ENCODE data around the gene GPATCH11.

The GPATCH11 gene

GRCh38 chr2:37109523-37109922 is 25.2 kb downstream of the GPATCH11 start:
- no peak for DNase-seq

DNA sequence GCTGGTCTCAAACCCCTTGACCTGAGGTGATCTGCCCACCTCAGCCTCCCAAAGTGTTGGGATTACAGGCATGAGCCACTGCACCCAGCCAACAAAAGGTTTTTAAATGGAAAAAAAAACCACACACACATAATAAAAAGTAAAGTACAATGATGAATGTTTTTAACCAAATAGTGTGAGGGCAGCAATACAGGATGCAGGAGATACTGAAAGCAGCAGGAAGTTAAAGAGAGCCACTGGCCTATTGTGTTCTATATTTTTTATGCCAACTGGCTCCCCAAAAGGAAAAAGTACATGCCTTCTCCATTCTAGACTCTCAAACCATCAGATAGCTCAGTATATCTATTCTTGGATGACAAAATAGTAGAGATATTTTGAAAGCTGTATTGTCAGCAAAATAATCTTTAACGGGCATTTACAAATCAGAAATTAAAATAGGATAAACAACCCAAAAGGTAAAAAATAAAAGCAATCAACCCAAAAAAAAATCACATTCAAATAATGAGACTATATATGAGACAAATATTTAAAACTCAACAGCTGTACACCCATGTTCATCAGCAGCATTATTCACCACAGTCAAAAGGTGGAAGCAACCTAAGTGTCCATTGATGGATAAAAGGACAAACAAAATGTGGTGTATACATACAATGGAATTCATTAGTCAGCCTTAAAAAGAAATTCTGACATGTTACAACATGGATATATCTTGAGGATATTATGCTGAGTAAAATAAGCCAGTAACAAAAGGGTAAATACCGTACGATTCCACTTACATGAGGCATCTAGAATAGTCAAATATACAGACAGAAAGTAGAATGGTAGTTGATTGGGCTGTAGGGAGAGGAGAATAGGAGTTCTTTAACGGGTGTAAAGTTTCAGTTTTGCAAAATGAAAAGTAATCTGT is 26.2 kb downstream of the GPATCH11 start:
- no peak for DNase-seq

DNA sequence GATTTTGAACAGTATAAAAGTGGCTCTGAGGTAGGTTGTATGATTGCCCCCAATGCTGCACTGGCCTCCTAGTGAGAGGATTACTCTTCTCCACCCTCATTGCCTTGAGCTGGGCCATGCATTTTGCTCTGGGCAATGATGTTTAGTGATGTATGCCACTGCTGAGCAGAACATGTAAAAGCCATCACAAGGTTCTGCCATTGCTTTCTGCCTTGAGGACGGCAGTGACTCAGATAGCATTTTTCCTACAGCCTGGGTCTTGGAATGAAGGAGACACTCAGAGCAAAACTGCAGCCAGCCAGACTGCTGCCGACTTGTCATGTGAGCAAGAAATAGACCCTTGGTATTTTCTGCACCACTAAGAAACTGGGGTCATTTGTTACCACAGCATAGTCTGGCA is 27.6 kb downstream of the GPATCH11 start:
- DNase-seq = no peak

DNA sequence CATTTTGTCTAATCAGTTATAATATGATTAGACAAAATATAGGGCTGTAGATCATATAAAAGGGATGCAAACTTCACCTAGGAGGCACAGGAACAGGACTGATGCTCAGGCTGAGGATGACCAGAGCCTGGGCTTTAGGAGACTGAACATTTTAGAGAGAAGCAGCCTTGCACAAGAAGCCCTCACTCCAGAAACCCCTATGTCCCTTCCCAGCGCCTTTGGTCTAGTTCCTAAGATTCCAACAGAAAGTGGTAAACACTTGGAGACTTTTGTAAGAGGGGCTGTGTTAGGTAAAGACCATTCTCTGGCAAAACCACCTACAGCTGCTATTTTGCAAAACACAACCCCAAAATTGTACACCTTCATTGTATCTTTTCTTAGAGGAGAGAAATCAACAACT is 33.2 kb downstream of the GPATCH11 start:
- no peak for DNase-seq

DNA sequence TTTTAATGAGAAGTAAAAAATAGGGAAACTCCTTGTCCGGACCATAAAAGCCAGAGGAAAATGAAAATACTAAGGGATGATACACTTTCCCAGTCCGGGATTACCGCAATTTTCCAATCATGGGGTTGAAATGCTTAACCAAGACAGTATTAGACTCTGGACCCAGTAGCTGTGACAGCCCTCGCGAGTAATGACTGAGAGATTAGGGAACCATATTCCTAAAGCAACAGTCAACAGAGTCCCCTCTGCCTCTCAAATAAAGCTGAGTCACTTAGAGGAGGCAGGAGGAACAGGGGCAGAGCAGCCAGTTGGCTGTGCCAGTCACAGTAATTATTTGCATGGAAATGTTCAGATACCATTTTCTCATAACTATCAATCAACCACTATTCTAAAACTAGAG is 34.8 kb downstream of the GPATCH11 start:
- no peak for DNase-seq

DNA sequence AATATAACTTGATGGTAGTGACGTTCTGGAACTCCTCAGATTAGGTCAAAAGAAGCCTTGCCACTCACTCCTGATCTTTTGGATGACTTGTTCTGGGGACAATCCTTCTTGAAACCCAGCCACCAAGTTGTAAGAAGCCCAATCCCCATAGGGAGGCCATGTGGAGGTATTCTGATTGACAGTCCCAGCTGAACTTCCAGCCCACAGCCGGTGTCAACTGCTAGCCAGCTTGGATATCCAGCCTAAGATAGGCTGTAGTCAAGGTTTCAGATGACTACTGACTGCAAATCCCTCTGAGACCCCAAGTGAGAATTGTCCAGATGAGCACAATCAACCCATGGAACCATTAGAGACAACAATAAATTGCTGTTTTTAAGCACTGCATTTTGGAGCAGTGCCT is 41.1 kb downstream of the GPATCH11 start:
- DNase-seq = no peak

- no peak for DNase-seq
These were observed 48.6 kb downstream of the GPATCH11 start for GRCh38 chr2:37132914-37133313.

DNA sequence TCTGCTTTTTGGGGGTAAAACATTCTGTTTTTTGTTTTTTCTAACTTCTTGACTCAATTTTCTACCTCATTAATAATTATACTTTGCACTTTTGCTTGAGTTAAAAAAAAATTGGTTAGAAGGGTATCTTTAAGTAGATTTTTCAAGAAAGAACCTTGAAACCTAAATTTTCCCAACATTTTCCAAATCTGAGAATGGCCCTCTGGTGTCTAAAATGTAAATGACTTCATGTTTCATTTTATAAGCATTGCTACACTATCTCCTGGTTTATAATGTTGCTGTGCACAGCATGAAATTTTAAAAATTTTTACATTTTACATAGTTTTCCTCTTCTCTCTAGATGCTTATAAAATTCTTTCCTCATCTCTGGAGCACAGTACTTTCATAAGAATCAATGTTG is 58.2 kb downstream of the GPATCH11 start:
- DNase-seq = no peak

GRCh38 chr2:37143974-37144373 is 59.7 kb downstream of the GPATCH11 start:
- no peak for DNase-seq

GRCh38 chr2:37146062-37146461 is 61.7 kb downstream of the GPATCH11 start:
- no peak for DNase-seq

DNA sequence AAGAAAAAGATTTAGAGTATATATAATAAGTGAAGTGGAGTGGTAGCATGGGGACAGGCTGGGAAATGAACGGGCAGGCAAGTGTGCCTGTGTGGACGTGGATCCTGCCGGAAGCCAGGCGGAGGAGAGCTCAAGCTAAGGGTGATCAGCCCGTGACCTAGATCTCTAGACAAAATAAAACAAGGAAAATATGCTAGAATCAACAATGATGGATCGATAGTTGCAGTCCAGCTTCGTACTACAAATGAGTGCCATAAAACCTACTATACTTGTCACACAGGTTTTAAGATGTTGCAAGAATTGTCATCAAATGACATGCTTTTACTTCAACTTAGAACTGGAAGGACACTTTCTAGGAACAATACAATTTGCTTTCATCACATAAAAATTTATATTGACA is 64.0 kb downstream of the GPATCH11 start:
- no peak for DNase-seq

Measured in activated gamma-delta T cell (primary cell).